AG04450 (cell line): Measurements from ENCODE around the gene CEPT1. TPM values are rescaled to one million over a fixed set of nuclear protein-coding genes. Genes with fewer than 3 reads are reported as not detected.

Experiments
- CTCF ChIA-PET: fragments of 300-600, 350-600 bp; formaldehyde crosslinking; extraction: SDS; loops from one replicate; lab custom pipeline; 2022; ENCODE audit warnings: antibody characterized with exemption, inconsistent platforms; lab: Charles Lee
- POLR2A ChIA-PET: fragments of 350-600 bp; formaldehyde crosslinking; extraction: SDS; loops from one replicate; lab custom pipeline; 2021; ENCODE audit warnings: antibody characterized with exemption, inconsistent platforms; lab: Yijun Ruan, JAX
- DNase-seq: peaks from one replicate; pipeline ENCODE4 v3.0.0-alpha.2; 2011; ENCODE audit warnings: low read depth, low spot score
- H3K27ac ChIP-seq: one replicate; pipeline ENCODE4 v1.5.1; 2012; ENCODE audit warnings: low read depth, low read length, control low read depth
- H3K27me3 ChIP-seq: one replicate; pipeline ENCODE4 v1.6.0; 2012; ENCODE audit warnings: low read length; ENCODE audit not compliant: control insufficient read depth, insufficient read depth
- H3K4me3 ChIP-seq: 2 replicates; pipeline ENCODE4 v1.5.1; 2011; ENCODE audit warnings: mild to moderate bottlenecking, low read depth, low read length, control low read depth
- H3K9me3 ChIP-seq: 2 replicates; pipeline ENCODE4 v1.5.1; 2012; ENCODE audit warnings: low read length; ENCODE audit not compliant: control insufficient read depth, insufficient read depth
- polyA plus RNA-seq: library from polyadenylated mRNA; depleted of rRNA; stranded (reverse); fragments of >200 nt; gene quantifications from 2 replicates; pipeline ENCODE4 v1.2.3, GENCODE V29; 2011
- TF ChIP-seq, protein P1 (sequence below): IDR thresholded peaks from 2 replicates; pipeline ENCODE4 v1.5.1; 2011; ENCODE audit warnings: low read depth, low read length, control low read depth, inconsistent platforms

CEPT1 gene
- polyA plus RNA-seq, 1 experiment, result 28.6 TPM

DNA sequence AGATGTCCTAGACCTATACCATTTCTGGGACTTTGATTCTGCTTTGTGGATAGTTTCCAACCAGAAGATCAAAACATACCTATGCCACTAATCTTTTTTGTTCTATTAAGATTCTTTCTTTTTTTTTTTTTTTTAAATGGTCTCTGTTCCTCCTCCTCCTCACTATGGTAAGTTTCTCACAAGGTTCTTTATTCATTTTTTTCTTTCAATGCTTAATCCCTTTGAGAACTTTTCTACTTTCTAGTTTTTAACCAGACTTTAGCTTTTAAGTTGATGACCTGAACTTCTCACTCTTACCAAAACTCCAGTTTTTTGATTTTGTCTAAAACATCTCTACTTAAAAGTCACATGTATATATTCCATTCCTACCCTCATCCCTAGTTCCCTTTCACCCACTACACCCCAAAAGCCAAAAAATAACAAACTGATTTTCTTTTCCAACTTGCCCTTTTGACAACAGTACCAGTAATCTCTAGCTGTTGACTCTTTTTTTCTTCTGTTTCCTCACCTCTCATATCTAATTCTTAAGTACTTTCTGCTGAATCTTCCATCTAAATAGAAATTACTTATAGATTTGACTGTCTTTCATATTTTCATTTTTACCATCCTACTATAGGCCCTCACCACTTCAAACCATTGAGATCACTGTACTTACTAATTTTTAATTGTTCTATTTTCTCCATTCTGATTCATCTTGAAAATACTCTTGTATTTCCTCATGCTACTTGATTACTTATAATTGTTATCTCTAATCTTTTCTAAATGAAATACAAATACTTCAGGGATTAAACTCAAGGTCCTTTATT lies 6.1 kb downstream of the CEPT1 start:
- Histone ChIP-seq H3K27me3 (no peaks in the 10 kb centered on the region), H3K9me3 (no peaks in the 10 kb centered on the region), H3K4me3 (no peak overlapping the region), H3K27ac (no peak overlapping the region)
- POLR2A ChIA-PET, result no interaction called here
- CTCF ChIA-PET, result interaction anchor here (1.2 kb wide), 1 partner anchor 116 kb away, joined by 4 read pairs; no protein-coding TSS in a partner anchor
- DNase-seq, result no peak
- TF ChIP-seq, protein P1, sequence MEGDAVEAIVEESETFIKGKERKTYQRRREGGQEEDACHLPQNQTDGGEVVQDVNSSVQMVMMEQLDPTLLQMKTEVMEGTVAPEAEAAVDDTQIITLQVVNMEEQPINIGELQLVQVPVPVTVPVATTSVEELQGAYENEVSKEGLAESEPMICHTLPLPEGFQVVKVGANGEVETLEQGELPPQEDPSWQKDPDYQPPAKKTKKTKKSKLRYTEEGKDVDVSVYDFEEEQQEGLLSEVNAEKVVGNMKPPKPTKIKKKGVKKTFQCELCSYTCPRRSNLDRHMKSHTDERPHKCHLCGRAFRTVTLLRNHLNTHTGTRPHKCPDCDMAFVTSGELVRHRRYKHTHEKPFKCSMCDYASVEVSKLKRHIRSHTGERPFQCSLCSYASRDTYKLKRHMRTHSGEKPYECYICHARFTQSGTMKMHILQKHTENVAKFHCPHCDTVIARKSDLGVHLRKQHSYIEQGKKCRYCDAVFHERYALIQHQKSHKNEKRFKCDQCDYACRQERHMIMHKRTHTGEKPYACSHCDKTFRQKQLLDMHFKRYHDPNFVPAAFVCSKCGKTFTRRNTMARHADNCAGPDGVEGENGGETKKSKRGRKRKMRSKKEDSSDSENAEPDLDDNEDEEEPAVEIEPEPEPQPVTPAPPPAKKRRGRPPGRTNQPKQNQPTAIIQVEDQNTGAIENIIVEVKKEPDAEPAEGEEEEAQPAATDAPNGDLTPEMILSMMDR, result no peak

DNA sequence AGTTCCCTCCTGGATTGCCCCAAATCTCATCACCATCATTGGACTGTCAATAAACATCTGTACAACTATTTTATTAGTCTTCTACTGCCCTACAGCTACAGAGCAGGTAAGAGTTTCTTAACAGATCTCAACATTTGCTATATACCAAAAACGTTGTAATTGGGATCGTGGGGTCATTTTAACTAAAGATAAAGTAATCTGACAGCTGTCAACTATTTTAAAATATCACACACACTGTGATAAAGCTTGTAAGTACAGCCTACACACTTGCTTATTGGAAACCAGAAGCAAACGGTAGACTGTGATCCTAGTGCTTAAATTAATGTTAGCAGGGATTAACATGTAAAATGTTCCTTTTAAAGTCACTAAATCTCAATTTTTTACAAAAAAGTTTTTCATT lies 7.9 kb downstream of the CEPT1 start:
- DNase-seq, result no peak
- Histone ChIP-seq H3K27me3 (no peaks in the 10 kb centered on the region), H3K4me3 (no peak overlapping the region), H3K9me3 (no peaks in the 10 kb centered on the region), H3K27ac (no peak overlapping the region)
- ChIA-PET POLR2A (no interaction called here), CTCF (no interaction called here)
- TF ChIP-seq, protein P1, result no peak

DNA sequence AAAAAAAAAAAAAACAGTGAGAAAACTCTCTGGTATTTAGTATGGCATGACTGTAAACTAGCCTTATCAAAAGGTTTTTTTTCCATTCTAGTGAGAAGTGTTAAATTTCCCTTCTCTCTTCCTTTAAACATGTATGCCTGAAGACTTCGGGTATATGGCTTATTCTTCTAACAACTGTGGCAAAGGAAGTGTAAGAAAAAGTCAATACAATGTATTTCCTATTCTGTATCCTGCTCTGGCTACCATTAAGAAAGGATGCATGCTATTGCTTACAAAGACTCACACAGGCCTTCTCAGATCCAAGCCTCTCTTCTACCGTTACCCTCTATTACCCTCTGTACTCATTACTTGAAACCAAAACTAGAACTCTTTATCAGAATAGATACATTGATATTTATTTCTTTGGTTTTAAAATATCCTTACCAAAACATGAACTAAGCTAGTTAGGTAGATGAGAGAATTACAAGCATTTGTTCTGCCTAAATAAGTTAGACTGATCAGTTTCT lies 8.4 kb downstream of the CEPT1 start:
- POLR2A ChIA-PET, result no interaction called here
- no peak overlapping the region for H3K27ac ChIP-seq
- H3K27me3 ChIP-seq, result no peaks in the 10 kb centered on the region

DNA sequence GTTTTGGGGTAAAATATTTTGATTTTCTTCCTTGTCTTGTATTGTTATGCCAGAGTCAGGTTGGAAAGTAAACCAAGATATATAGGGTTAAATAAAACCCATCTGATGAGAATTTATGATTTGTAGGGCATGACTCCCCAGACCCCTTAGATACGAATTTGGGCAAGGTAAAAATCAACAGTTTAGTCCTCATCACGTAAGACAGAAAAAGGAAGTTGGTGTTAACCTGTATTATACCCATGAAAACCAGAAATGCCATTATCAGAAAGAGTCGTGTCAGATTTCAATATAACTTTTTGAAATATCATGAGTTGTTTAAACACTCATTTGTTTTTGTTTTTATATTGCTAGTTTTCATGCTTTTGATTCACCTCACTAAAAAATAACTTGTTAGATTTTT lies 11.8 kb downstream of the CEPT1 start:
- ChIA-PET POLR2A (no interaction called here), CTCF (interaction anchor here (1.0 kb wide), 1 partner anchor 10 kb away, joined by 3 read pairs; no protein-coding TSS in a partner anchor)
- Histone ChIP-seq H3K9me3 (no peaks in the 10 kb centered on the region), H3K4me3 (no peak overlapping the region), H3K27me3 (no peaks in the 10 kb centered on the region), H3K27ac (no peak overlapping the region)
- DNase-seq, result no peak
- TF ChIP-seq, protein P1, result no peak

More for the DNA sequence above, 8.4 kb downstream of the CEPT1 start:
- H3K4me3 ChIP-seq, result no peak overlapping the region
- CTCF ChIA-PET, result interaction anchor here (0.6 kb wide), 1 partner anchor 624 kb away, joined by 3 read pairs; no protein-coding TSS in a partner anchor
- TF ChIP-seq, protein P1, result no peak
- no peaks in the 10 kb centered on the region for H3K9me3 ChIP-seq
- DNase-seq, result no peak
